ENCODE results near the gene BOLA2B.
"Not testable (repeated sequence)": the region's sequence is repeated elsewhere in the genome, so short reads cannot be mapped to it uniquely, and the experiment has no call there.

The BOLA2B gene

GRCh38 chr16:30184096-30184890 lies 9.2 kb downstream of the BOLA2B start:
- peak; percentile 57 for DNase-seq (ENCODE audit: low read depth)

GRCh38 chr16:30183233-30184095 lies 10.0 kb downstream of the BOLA2B start, which contains the start of gene CORO1A:
TSS of gene CORO1A (plus strand) at chr16:30183602. CDS start at chr16:30185210, 1,608 bp downstream.
- peak; percentile 75 for DNase-seq (ENCODE audit: low read depth)

GRCh38 chr16:30180741-30181140 lies 12.7 kb downstream of the BOLA2B start:
- DNase-seq (ENCODE audit: low read depth) = no peak

GRCh38 chr16:30179931-30180330 lies 13.5 kb downstream of the BOLA2B start:
- no peak for DNase-seq (ENCODE audit: low read depth)

- DNase-seq (ENCODE audit: low read depth) = no peak
Measured at GRCh38 chr16:30179195-30179594, 14.3 kb downstream of the BOLA2B start.

- not testable (repeated sequence) for DNase-seq (ENCODE audit: low read depth)
Measured at GRCh38 chr16:30176876-30177275, 16.6 kb downstream of the BOLA2B start.

- DNase-seq (ENCODE audit: low read depth) = no peak
Measured at GRCh38 chr16:30173054-30173453, 20.4 kb downstream of the BOLA2B start.

GRCh38 chr16:30170145-30170544 lies 23.3 kb downstream of the BOLA2B start:
- not testable (repeated sequence) for DNase-seq (ENCODE audit: low read depth)

- DNase-seq (ENCODE audit: low read depth) = not testable (repeated sequence)
Measured at GRCh38 chr16:30169416-30169815, 24.1 kb downstream of the BOLA2B start.

- not testable (repeated sequence) for DNase-seq (ENCODE audit: low read depth)
Measured at GRCh38 chr16:30168746-30169145, 24.7 kb downstream of the BOLA2B start.

- no peak for DNase-seq (ENCODE audit: low read depth)
Measured at GRCh38 chr16:30166202-30166902, 27.1 kb downstream of the BOLA2B start.

- DNase-seq (ENCODE audit: low read depth) = no peak
Measured at GRCh38 chr16:30163538-30163937, 29.9 kb downstream of the BOLA2B start.

- DNase-seq (ENCODE audit: low read depth) = no peak
Measured at GRCh38 chr16:30157214-30157613, 36.3 kb downstream of the BOLA2B start.

- DNase-seq (ENCODE audit: low read depth) = no peak
Measured at GRCh38 chr16:30155188-30155587, 38.3 kb downstream of the BOLA2B start.

GRCh38 chr16:30152517-30152916 lies 40.9 kb downstream of the BOLA2B start:
- no peak for DNase-seq (ENCODE audit: low read depth)

GRCh38 chr16:30151091-30151490 lies 42.4 kb downstream of the BOLA2B start:
- DNase-seq (ENCODE audit: low read depth) = no peak

GRCh38 chr16:30149250-30149930 lies 44.1 kb downstream of the BOLA2B start:
- DNase-seq (ENCODE audit: low read depth) = no peak

GRCh38 chr16:30147843-30148510 lies 45.5 kb downstream of the BOLA2B start:
- no peak for DNase-seq (ENCODE audit: low read depth)

GRCh38 chr16:30145657-30146056 lies 47.8 kb downstream of the BOLA2B start:
- no peak for DNase-seq (ENCODE audit: low read depth)

GRCh38 chr16:30144917-30145316 lies 48.5 kb downstream of the BOLA2B start:
- DNase-seq (ENCODE audit: low read depth) = no peak

GRCh38 chr16:30144017-30144416 lies 49.4 kb downstream of the BOLA2B start:
- no peak for DNase-seq (ENCODE audit: low read depth)

Measured in stimulated activated CD8-positive, alpha-beta memory T cell treated with anti-CD3 and anti-CD28 coated beads, Interleukin-12 subunit alpha, Interleukin-12 subunit beta, amount 100 ng/mL, for 4 hours (primary cell).